Mesenchymal stem cell (in vitro differentiated cells and primary cell): ENCODE measurements around the gene TCTN2.

Source experiments
- DNase-seq: peaks from one replicate; pipeline ENCODE4 v3.0.0-alpha.2; 2013
- H2AFZ ChIP-seq: one replicate; pipeline ENCODE4 v1.6.1; 2013; ENCODE audit warnings: low read depth, mild to moderate bottlenecking, control low read depth, inconsistent platforms, low read length, moderate library complexity
- H2AK5ac ChIP-seq: 2 replicates; pipeline ENCODE4 v1.6.1; 2013; ENCODE audit warnings: low read length, moderate library complexity, mild to moderate bottlenecking, inconsistent platforms; ENCODE audit not compliant: severe bottlenecking
- H2BK120ac ChIP-seq: one replicate; pipeline ENCODE4 v1.6.1; 2013; ENCODE audit warnings: low read depth, mild to moderate bottlenecking, inconsistent platforms, low read length, moderate library complexity
- H2BK12ac ChIP-seq, 2 experiments: one replicate each; pipeline ENCODE4 v1.6.1; 2013; ENCODE audit warnings: inconsistent platforms in 2 of 2, low read length in 2 of 2, mild to moderate bottlenecking in 2 of 2, moderate library complexity in 2 of 2, control low read depth in 1 of 2
- H2BK15ac ChIP-seq: one replicate; pipeline ENCODE4 v1.6.1; 2013; ENCODE audit warnings: mild to moderate bottlenecking, low read depth, inconsistent platforms; ENCODE audit not compliant: poor library complexity, severe bottlenecking
- H2BK5ac ChIP-seq: 2 replicates; pipeline ENCODE4 v1.6.1; 2013; ENCODE audit warnings: low read depth, mild to moderate bottlenecking, low read length, control low read depth, inconsistent platforms; ENCODE audit not compliant: poor library complexity, severe bottlenecking
- H3K14ac ChIP-seq, 2 experiments: one replicate each; pipeline ENCODE4 v1.6.1; 2013; ENCODE audit warnings: inconsistent platforms in 2 of 2, low read length in 2 of 2, control low read depth in 1 of 2, mild to moderate bottlenecking in 1 of 2, moderate library complexity in 1 of 2
- H3K18ac ChIP-seq, 2 experiments: one replicate each; pipeline ENCODE4 v1.6.1; 2013; ENCODE audit warnings: inconsistent platforms in 2 of 2, low read length in 2 of 2, control low read depth in 1 of 2, low read depth in 1 of 2, mild to moderate bottlenecking in 1 of 2
- H3K23ac ChIP-seq, 2 experiments: one replicate each; pipeline ENCODE4 v1.6.1; 2013; ENCODE audit warnings: inconsistent platforms in 2 of 2, low read length in 2 of 2, mild to moderate bottlenecking in 2 of 2, moderate library complexity in 2 of 2, control low read depth in 1 of 2
- H3K27ac ChIP-seq: 2 replicates; pipeline ENCODE4 v1.5.1; 2013; ENCODE audit warnings: mild to moderate bottlenecking, moderate library complexity, low read length, control low read depth, inconsistent platforms; ENCODE audit not compliant: poor library complexity, severe bottlenecking
- H3K27me3 ChIP-seq, 2 experiments: 2 replicates each; pipeline versions ENCODE4 v1.6.1 to v1.7.0; 2013; ENCODE audit warnings: low read length in 2 of 2, mild to moderate bottlenecking in 2 of 2, moderate library complexity in 2 of 2, control low read depth in 1 of 2, inconsistent platforms in 1 of 2; ENCODE audit not compliant: control insufficient read depth in 1 of 2, insufficient read depth in 1 of 2
- H3K36me3 ChIP-seq, 2 experiments: 2 replicates each; pipeline versions ENCODE4 v1.6.1 to v1.7.0; 2013; ENCODE audit warnings: low read length in 2 of 2, control low read depth in 1 of 2, inconsistent platforms in 1 of 2, low read depth in 1 of 2, mild to moderate bottlenecking in 1 of 2; ENCODE audit not compliant: insufficient read depth in 2 of 2, control insufficient read depth in 1 of 2
- H3K4ac ChIP-seq, 2 experiments: one replicate each; pipeline ENCODE4 v1.6.1; 2013; ENCODE audit warnings: inconsistent platforms in 2 of 2, low read length in 2 of 2, mild to moderate bottlenecking in 2 of 2, moderate library complexity in 2 of 2, control low read depth in 1 of 2, low read depth in 1 of 2
- H3K4me1 ChIP-seq: 2 replicates; pipeline ENCODE4 v1.6.1; 2013; ENCODE audit warnings: low read depth, low read length, control low read depth; ENCODE audit not compliant: control insufficient read depth, insufficient read depth
- H3K4me2 ChIP-seq: 2 replicates; pipeline ENCODE4 v1.6.1; 2013; ENCODE audit warnings: low read length, mild to moderate bottlenecking, inconsistent platforms; ENCODE audit not compliant: poor library complexity, severe bottlenecking
- H3K4me3 ChIP-seq, 2 experiments: 2 replicates each; pipeline versions ENCODE4 v1.5.1 to v1.7.0; 2013; ENCODE audit warnings: low read length in 2 of 2, mild to moderate bottlenecking in 2 of 2, control low read depth in 1 of 2, low read depth in 1 of 2; ENCODE audit not compliant: insufficient read depth in 1 of 2
- H3K79me1 ChIP-seq: replicated peaks from 2 replicates; pipeline ENCODE4 v1.6.1; 2013; ENCODE audit warnings: mild to moderate bottlenecking, control low read depth, low read length, inconsistent platforms; ENCODE audit not compliant: poor library complexity, severe bottlenecking
- H3K9ac ChIP-seq: 2 replicates; pipeline ENCODE4 v1.7.0; 2013; ENCODE audit warnings: mild to moderate bottlenecking, low read length, moderate library complexity
- H3K9me3 ChIP-seq: 2 replicates; pipeline ENCODE4 v1.7.0; 2013; ENCODE audit warnings: mild to moderate bottlenecking, low read length; ENCODE audit not compliant: control insufficient read depth
- H4K8ac ChIP-seq: one replicate; pipeline ENCODE4 v1.6.1; 2013; ENCODE audit warnings: inconsistent platforms, mild to moderate bottlenecking, low read length, moderate library complexity
- H4K91ac ChIP-seq: one replicate; pipeline ENCODE4 v1.6.1; 2013; ENCODE audit warnings: mild to moderate bottlenecking, low read length, inconsistent platforms
- WGBS: methylation state at CpG from one replicate; pipeline ENCODE4 v1.1.7; 2013; ENCODE audit warnings: mixed read lengths; 5-methylcytosine and 5-hydroxymethylcytosine counted together

The TCTN2 gene

GRCh38 chr12:123675436-123675835, 4.5 kb downstream of the TCTN2 start:
- Histone ChIP-seq H3K14ac (no peak overlapping the region), H4K91ac (no peak overlapping the region), H3K79me1 (peaks cover 17% of the 10 kb centered on the region), H3K4ac (no peak overlapping the region), H3K9ac (no peak overlapping the region), H3K9me3 (no peaks in the 10 kb centered on the region), H3K18ac (no peak overlapping the region), H2BK15ac (no peak overlapping the region), H3K27ac (no peak overlapping the region), H2BK120ac (no peak overlapping the region), H2AFZ (no peak overlapping the region), H3K4me2 (no peak overlapping the region), H2BK5ac (no peak overlapping the region), H3K4me3 (no peak overlapping the region), H3K36me3 (peaks cover 25 to 48% of the 10 kb centered on the region in 2 experiments), H3K27me3 (no peaks in the 10 kb centered on the region), H2BK12ac (no peak overlapping the region), H3K4me1 (peaks cover 8% of the 10 kb centered on the region), H3K23ac (no peak overlapping the region), H2AK5ac (no peak overlapping the region), H4K8ac (no peak overlapping the region)
- WGBS: no CpG with 5 or more reads among the region's 1 CpG
- DNase-seq: no peak

- 96% methylated on average over 8 of the region's 9 CpGs for WGBS
- H3K27me3 ChIP-seq: no peaks in the 10 kb centered on the region
- no peak overlapping the region for H3K18ac ChIP-seq
- no peak for DNase-seq
- no peak overlapping the region for H2BK12ac ChIP-seq
- H3K4me1 ChIP-seq: peaks cover 2% of the 10 kb centered on the region
- no peak overlapping the region for H3K27ac ChIP-seq
- H3K4me2 ChIP-seq: no peak overlapping the region
- no peak overlapping the region for H3K23ac ChIP-seq
- no peak overlapping the region for H4K8ac ChIP-seq
- H3K14ac ChIP-seq: no peak overlapping the region
- H2BK5ac ChIP-seq: no peak overlapping the region
- no peak overlapping the region for H3K4ac ChIP-seq
- no peak overlapping the region for H2AFZ ChIP-seq
- no peak overlapping the region for H3K4me3 ChIP-seq
- H3K79me1 ChIP-seq: peaks cover 10% of the 10 kb centered on the region
- H3K9me3 ChIP-seq: no peaks in the 10 kb centered on the region
- H4K91ac ChIP-seq: no peak overlapping the region
- H3K36me3 ChIP-seq: peaks cover 27 to 57% of the 10 kb centered on the region in 2 experiments
- H2BK120ac ChIP-seq: no peak overlapping the region
- H2AK5ac ChIP-seq: no peak overlapping the region
- no peak overlapping the region for H3K9ac ChIP-seq
- no peak overlapping the region for H2BK15ac ChIP-seq
Measured at GRCh38 chr12:123676616-123677320, 5.9 kb downstream of the TCTN2 start.

DNA sequence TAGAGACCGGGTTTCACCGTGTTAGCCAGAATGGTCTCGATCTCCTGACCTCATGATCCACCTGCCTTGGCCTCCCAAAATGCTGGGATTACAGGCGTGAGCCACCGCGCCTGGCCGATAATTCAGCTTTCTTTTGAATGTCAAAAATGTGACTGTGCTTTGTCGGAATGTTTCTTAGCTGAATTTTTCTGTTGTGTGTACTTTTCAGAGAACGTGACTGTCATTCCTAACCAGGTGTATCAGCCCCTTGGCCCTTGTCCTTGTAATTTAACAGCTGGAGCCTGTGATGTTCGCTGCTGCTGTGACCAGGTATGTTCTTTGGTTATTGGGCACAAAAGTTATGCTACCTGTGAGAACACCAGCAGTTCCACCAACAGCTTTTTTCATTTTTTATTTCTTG, 8.1 kb downstream of the TCTN2 start:
- Histone ChIP-seq H2AFZ (no peak overlapping the region), H3K14ac (no peak overlapping the region), H4K8ac (no peak overlapping the region), H2BK120ac (no peak overlapping the region), H3K4me1 (no peaks in the 10 kb centered on the region), H3K9me3 (no peaks in the 10 kb centered on the region), H2BK12ac (no peak overlapping the region), H3K18ac (no peak overlapping the region), H3K23ac (no peak overlapping the region), H3K27me3 (no peaks in the 10 kb centered on the region), H3K9ac (no peak overlapping the region), H3K4me2 (no peak overlapping the region), H3K79me1 (peaks cover 6% of the 10 kb centered on the region), H2AK5ac (no peak overlapping the region), H2BK5ac (no peak overlapping the region), H4K91ac (no peak overlapping the region), H3K4ac (no peak overlapping the region), H3K36me3 (peaks cover 28 to 60% of the 10 kb centered on the region in 2 experiments), H3K4me3 (no peak overlapping the region), H3K27ac (no peak overlapping the region), H2BK15ac (no peak overlapping the region)
- 97% methylated on average over 10 of the region's 10 CpGs for WGBS
- DNase-seq: no peak

- WGBS: 94% methylated on average over 1 of the region's 2 CpGs
- no peak for DNase-seq
- Histone ChIP-seq H3K14ac (no peak overlapping the region), H4K8ac (no peak overlapping the region), H3K4ac (no peak overlapping the region), H3K27ac (no peak overlapping the region), H2BK120ac (no peak overlapping the region), H2BK5ac (no peak overlapping the region), H3K4me1 (no peaks in the 10 kb centered on the region), H2AFZ (no peak overlapping the region), H3K27me3 (no peaks in the 10 kb centered on the region), H3K4me3 (no peak overlapping the region), H2BK15ac (no peak overlapping the region), H2AK5ac (no peak overlapping the region), H3K4me2 (no peak overlapping the region), H3K9me3 (no peaks in the 10 kb centered on the region), H3K18ac (no peak overlapping the region), H3K9ac (no peak overlapping the region), H3K79me1 (peaks cover 2% of the 10 kb centered on the region), H2BK12ac (no peak overlapping the region), H4K91ac (no peak overlapping the region), H3K23ac (no peak overlapping the region), H3K36me3 (peaks cover 23 to 51% of the 10 kb centered on the region in 2 experiments)
Measured at GRCh38 chr12:123681605-123682004, 10.7 kb downstream of the TCTN2 start.
